Astrocyte (in vitro differentiated cells and primary cell): Measurements from ENCODE around the gene ELMO1. TPM values are rescaled to one million over a fixed set of nuclear protein-coding genes. Genes with fewer than 3 reads are reported as not detected.

Source experiments
- DNase-seq: peaks from one replicate; pipeline ENCODE4 v3.0.0-alpha.2; 2010; ENCODE audit warnings: low read depth
- FAIRE-seq: peaks from 2 replicates; lab custom pipeline; 2011; peaks lifted over from hg19 to GRCh38; lab: Jason Lieb, UNC
- H2AFZ ChIP-seq: 2 replicates; pipeline ENCODE4 v1.6.0; 2012; ENCODE audit warnings: low read depth, low read length, inconsistent platforms
- H3K27ac ChIP-seq: 2 replicates; pipeline ENCODE4 v1.5.1; 2011; ENCODE audit warnings: low read depth, low read length, inconsistent platforms
- H3K27me3 ChIP-seq: 2 replicates; pipeline ENCODE4 v1.6.0; 2011; ENCODE audit warnings: low read length, inconsistent platforms; ENCODE audit not compliant: insufficient read depth
- H3K36me3 ChIP-seq: 2 replicates; pipeline ENCODE4 v1.5.1; 2011; ENCODE audit warnings: low read length, inconsistent platforms; ENCODE audit not compliant: insufficient read depth
- H3K4me1 ChIP-seq: 2 replicates; pipeline ENCODE4 v1.5.1; 2011; ENCODE audit warnings: low read length, inconsistent platforms; ENCODE audit not compliant: insufficient read depth
- H3K4me2 ChIP-seq: 2 replicates; pipeline ENCODE4 v1.6.0; 2012; ENCODE audit warnings: low read length, inconsistent platforms
- H3K4me3 ChIP-seq: 2 replicates; pipeline ENCODE4 v1.5.1; 2011; ENCODE audit warnings: low read depth, mild to moderate bottlenecking, low read length, inconsistent platforms; ENCODE audit not compliant: insufficient read depth
- H3K79me2 ChIP-seq: 2 replicates; pipeline ENCODE4 v1.6.0; 2012; ENCODE audit warnings: mild to moderate bottlenecking, low read length, inconsistent platforms; ENCODE audit not compliant: insufficient read depth
- H3K9ac ChIP-seq: 2 replicates; pipeline ENCODE4 v1.6.0; 2012; ENCODE audit warnings: mild to moderate bottlenecking, low read length, inconsistent platforms
- H3K9me3 ChIP-seq: 2 replicates; pipeline ENCODE4 v1.5.1; 2012; ENCODE audit warnings: low read depth, mild to moderate bottlenecking, low read length, inconsistent platforms; ENCODE audit not compliant: insufficient read depth
- H4K20me1 ChIP-seq: 2 replicates; pipeline ENCODE4 v1.6.0; 2012; ENCODE audit warnings: low read length, inconsistent platforms; ENCODE audit not compliant: insufficient read depth
- H3K27ac Mint-ChIP-seq: one replicate; pipeline ENCODE4 v1.8.0; 2021; ENCODE audit warnings: mild to moderate bottlenecking, mixed read lengths; ENCODE audit not compliant: unreplicated experiment
- H3K27me3 Mint-ChIP-seq: one replicate; pipeline ENCODE4 v1.8.0; 2021; ENCODE audit warnings: low read depth, mixed read lengths; ENCODE audit not compliant: unreplicated experiment
- H3K36me3 Mint-ChIP-seq: one replicate; pipeline ENCODE4 v1.8.0; 2021; ENCODE audit warnings: low read depth, mixed read lengths; ENCODE audit not compliant: unreplicated experiment
- H3K4me1 Mint-ChIP-seq: one replicate; pipeline ENCODE4 v1.8.0; 2021; ENCODE audit warnings: low read depth, mixed read lengths; ENCODE audit not compliant: unreplicated experiment
- H3K4me3 Mint-ChIP-seq: one replicate; pipeline ENCODE4 v1.8.0; 2021; ENCODE audit warnings: mild to moderate bottlenecking, moderate library complexity, mixed read lengths; ENCODE audit not compliant: unreplicated experiment
- H3K9me3 Mint-ChIP-seq: one replicate; pipeline ENCODE4 v1.8.0; 2021; ENCODE audit warnings: mild to moderate bottlenecking, mixed read lengths; ENCODE audit not compliant: unreplicated experiment
- EZH2 ChIP-seq: IDR thresholded peaks from 2 replicates; pipeline ENCODE4 v1.6.1; 2012; ENCODE audit warnings: mild to moderate bottlenecking, low read length, inconsistent platforms; ENCODE audit not compliant: insufficient read depth
- total RNA-seq: library from RNA; stranded (reverse); gene quantifications from 2 replicates; pipeline ENCODE4 v1.2.1, GENCODE V29; 2021
- TF ChIP-seq, protein P1 (sequence below): IDR thresholded peaks from 2 replicates; pipeline ENCODE4 v1.5.1; 2011; ENCODE audit warnings: low read depth, mild to moderate bottlenecking, inconsistent platforms, low read length, moderate library complexity; ENCODE audit not compliant: insufficient read depth

ELMO1 gene
- total RNA-seq, 1 donor from 2014 or later: 20.4 TPM

DNA sequence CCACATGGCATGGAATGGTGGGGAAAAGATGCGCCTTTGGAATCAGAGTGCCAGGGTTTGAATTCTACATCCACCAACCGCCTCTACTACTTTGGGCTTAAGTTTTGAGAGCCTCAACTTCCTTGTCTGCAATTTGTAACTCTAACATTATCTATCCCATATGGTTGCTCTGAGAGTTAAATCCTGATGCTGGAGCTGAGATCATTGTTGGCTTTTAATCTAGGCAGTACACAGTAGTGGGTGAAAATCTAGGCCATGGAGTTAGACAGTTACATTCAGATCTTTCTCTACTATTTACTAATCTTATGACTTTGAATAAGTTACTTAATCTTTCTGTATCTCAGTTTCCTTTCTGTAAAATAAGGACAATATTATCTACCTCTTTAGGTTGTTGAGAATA lies 574.6 kb downstream of the ELMO1 start:
- H3K4me3 Mint-ChIP-seq: no peak overlapping the region
- peaks cover 6% of the 10 kb centered on the region for H3K36me3 Mint-ChIP-seq
- peaks cover 3% of the 10 kb centered on the region for H3K4me1 Mint-ChIP-seq
- H3K27ac ChIP-seq: no peak overlapping the region
- H3K79me2 ChIP-seq: no peaks in the 10 kb centered on the region
- H3K27me3 ChIP-seq: no peaks in the 10 kb centered on the region
- no peaks in the 10 kb centered on the region for H3K9me3 ChIP-seq
- DNase-seq (no peak), FAIRE-seq (no peak)
- no peaks in the 10 kb centered on the region for H3K36me3 ChIP-seq
- no peak overlapping the region for H3K4me2 ChIP-seq
- no peak overlapping the region for H2AFZ ChIP-seq
- H3K27ac Mint-ChIP-seq: no peak overlapping the region
- H4K20me1 ChIP-seq: no peaks in the 10 kb centered on the region
- H3K4me1 ChIP-seq: no peaks in the 10 kb centered on the region
- H3K9ac ChIP-seq: no peak overlapping the region
- no peaks in the 10 kb centered on the region for H3K9me3 Mint-ChIP-seq
- H3K4me3 ChIP-seq: no peak overlapping the region
- no peaks in the 10 kb centered on the region for H3K27me3 Mint-ChIP-seq
- TF ChIP-seq, protein P1, sequence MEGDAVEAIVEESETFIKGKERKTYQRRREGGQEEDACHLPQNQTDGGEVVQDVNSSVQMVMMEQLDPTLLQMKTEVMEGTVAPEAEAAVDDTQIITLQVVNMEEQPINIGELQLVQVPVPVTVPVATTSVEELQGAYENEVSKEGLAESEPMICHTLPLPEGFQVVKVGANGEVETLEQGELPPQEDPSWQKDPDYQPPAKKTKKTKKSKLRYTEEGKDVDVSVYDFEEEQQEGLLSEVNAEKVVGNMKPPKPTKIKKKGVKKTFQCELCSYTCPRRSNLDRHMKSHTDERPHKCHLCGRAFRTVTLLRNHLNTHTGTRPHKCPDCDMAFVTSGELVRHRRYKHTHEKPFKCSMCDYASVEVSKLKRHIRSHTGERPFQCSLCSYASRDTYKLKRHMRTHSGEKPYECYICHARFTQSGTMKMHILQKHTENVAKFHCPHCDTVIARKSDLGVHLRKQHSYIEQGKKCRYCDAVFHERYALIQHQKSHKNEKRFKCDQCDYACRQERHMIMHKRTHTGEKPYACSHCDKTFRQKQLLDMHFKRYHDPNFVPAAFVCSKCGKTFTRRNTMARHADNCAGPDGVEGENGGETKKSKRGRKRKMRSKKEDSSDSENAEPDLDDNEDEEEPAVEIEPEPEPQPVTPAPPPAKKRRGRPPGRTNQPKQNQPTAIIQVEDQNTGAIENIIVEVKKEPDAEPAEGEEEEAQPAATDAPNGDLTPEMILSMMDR: no peak
- TF ChIP-seq EZH2: no peak

DNA sequence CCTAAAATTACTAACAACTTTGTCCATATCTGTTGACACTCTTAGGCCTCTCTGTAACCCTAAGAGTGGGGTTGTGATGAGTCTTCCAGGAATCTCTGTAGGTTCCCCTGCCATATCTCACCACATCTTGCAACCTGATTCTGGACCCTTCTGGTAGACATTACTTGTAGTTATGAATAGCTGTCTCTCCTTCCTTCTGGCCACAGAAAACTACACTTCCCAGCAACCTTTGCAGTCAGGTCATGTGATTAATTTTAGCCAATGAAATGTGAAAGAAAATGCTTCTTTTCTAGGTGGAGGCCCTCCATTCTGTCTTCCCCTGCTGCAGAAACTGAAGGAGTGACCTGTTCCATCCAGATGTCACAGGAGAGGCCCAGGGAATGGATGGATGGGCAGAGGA lies 576.8 kb downstream of the ELMO1 start:
- H3K4me3 Mint-ChIP-seq: no peak overlapping the region
- H4K20me1 ChIP-seq: no peaks in the 10 kb centered on the region
- TF ChIP-seq, protein P1: no peak
- TF ChIP-seq EZH2: no peak
- H3K4me2 ChIP-seq: no peak overlapping the region
- no peaks in the 10 kb centered on the region for H3K27me3 ChIP-seq
- no peaks in the 10 kb centered on the region for H3K79me2 ChIP-seq
- H3K9ac ChIP-seq: no peak overlapping the region
- H3K27ac ChIP-seq: no peak overlapping the region
- DNase-seq (no peak), FAIRE-seq (no peak)
- no peaks in the 10 kb centered on the region for H3K9me3 Mint-ChIP-seq
- no peak overlapping the region for H3K4me3 ChIP-seq
- no peaks in the 10 kb centered on the region for H3K9me3 ChIP-seq
- peaks cover 3% of the 10 kb centered on the region for H3K4me1 Mint-ChIP-seq
- H3K36me3 ChIP-seq: no peaks in the 10 kb centered on the region
- no peak overlapping the region for H2AFZ ChIP-seq
- H3K27me3 Mint-ChIP-seq: no peaks in the 10 kb centered on the region
- no peaks in the 10 kb centered on the region for H3K4me1 ChIP-seq
- H3K27ac Mint-ChIP-seq: no peak overlapping the region
- peaks cover 6% of the 10 kb centered on the region for H3K36me3 Mint-ChIP-seq

DNA sequence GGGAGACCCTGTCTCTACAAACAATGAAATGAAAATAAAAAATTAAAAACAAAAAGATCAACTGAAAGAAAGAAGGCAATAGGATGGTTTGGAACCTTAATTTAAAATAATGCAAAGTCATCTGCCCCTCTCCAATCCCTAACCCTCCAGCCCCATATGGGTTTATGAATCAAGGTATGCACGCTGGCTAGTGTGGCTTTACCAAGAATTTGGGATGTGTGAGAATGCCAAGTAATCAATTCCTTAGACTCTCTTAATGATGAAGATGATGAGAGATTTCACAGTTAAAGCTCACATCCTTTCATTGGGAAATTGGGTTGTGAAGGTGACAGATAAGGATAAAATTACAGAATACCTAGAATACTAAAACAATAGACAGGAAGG lies 577.3 kb downstream of the ELMO1 start:
- DNase-seq (no peak), FAIRE-seq (no peak)
- no peaks in the 10 kb centered on the region for H3K36me3 ChIP-seq
- no peak overlapping the region for H3K4me3 ChIP-seq
- H3K4me2 ChIP-seq: no peak overlapping the region
- peaks cover 3% of the 10 kb centered on the region for H3K4me1 Mint-ChIP-seq
- H3K27me3 Mint-ChIP-seq: no peaks in the 10 kb centered on the region
- H3K36me3 Mint-ChIP-seq: peaks cover 6% of the 10 kb centered on the region
- TF ChIP-seq EZH2: no peak
- TF ChIP-seq, protein P1: no peak
- no peak overlapping the region for H3K9ac ChIP-seq
- H3K27ac Mint-ChIP-seq: no peak overlapping the region
- H3K27ac ChIP-seq: no peak overlapping the region
- no peaks in the 10 kb centered on the region for H3K27me3 ChIP-seq
- H3K4me1 ChIP-seq: no peaks in the 10 kb centered on the region
- H3K9me3 Mint-ChIP-seq: no peaks in the 10 kb centered on the region
- H3K79me2 ChIP-seq: no peaks in the 10 kb centered on the region
- H2AFZ ChIP-seq: no peak overlapping the region
- H3K9me3 ChIP-seq: no peaks in the 10 kb centered on the region
- H4K20me1 ChIP-seq: no peaks in the 10 kb centered on the region
- H3K4me3 Mint-ChIP-seq: no peak overlapping the region
